ENCODE data around the gene ALPK3. TPM values are rescaled to one million over a fixed set of nuclear protein-coding genes. Genes with fewer than 3 reads are reported as not detected.

ALPK3 gene
- total RNA-seq, 1 experiment from 2014 or later, result 16.5 TPM

DNA sequence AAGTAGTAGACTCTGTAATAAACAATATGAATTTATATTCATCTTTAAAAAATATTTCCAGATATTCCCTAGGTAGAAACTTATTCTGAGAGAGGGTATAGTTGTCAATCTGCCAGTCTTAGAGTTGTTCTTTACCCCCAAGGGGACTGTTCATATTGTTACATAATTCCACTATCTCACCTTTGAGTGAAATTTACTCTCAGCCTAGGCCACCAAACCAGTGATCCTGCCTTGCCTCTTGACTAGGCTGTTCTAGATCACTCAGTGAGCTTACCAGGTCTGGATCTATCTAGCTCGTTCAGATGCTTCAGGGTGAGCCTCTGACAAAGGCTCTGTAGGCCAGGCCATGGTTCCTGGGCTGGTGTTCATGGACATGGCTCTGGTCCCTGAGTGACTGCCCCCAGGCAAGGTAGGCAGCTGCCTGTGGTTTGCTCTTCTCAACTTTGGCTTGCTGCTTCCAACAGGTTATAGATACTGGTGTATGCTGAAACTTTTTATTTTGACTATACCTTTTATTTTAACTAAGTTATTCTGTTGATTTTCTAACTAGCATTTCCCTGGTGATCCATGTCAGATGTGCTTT is 41.2 kb upstream of the ALPK3 start (continued):
- TF ChIP-seq GRHL2 (CRISPR knock-in tag; IDR thresholded peaks at IDR 0.05; ENCODE audit: insufficient replicate concordance, severe bottlenecking) (no peak), ZNF138 (CRISPR knock-in tag; conservative IDR thresholded peaks at IDR 0.05) (no peak), USF1 (CRISPR knock-in tag; IDR thresholded peaks at IDR 0.05) (no peak)

- no peaks in the 10 kb centered on the region for H3K27me3 Mint-ChIP-seq (ENCODE audit: low read depth)
These were observed 39.0 kb upstream of the ALPK3 start for GRCh38 chr15:84778194-84778593.

More at GRCh38 chr15:84778194-84778593, 39.0 kb upstream of the ALPK3 start:
- Mint-ChIP-seq H3K9me3 (no peaks in the 10 kb centered on the region), H3K4me3 (peak overlapping the region; percentile 38), H3K36me3 (peaks cover 16% of the 10 kb centered on the region), H3K4me1 (peaks cover 16% of the 10 kb centered on the region), H3K27ac (peak overlapping the region; percentile 66; the same call in 1 of the 2 replicates)
- peak; percentile 89 for ATAC-seq
- ChIA-PET CTCF (interaction anchor here (0.6 to 1.4 kb wide), 4 partner anchors 19 to 190 kb away, joined by 3 to 5 read pairs (median 4); no protein-coding TSS in a partner anchor), POLR2A (interaction anchor here (0.6 to 1.6 kb wide), 3 partner anchors 13 to 62 kb away, joined by 3 to 4 read pairs (median 3); partner anchors contain the start of gene SEC11A)
- TF ChIP-seq, protein P1, sequence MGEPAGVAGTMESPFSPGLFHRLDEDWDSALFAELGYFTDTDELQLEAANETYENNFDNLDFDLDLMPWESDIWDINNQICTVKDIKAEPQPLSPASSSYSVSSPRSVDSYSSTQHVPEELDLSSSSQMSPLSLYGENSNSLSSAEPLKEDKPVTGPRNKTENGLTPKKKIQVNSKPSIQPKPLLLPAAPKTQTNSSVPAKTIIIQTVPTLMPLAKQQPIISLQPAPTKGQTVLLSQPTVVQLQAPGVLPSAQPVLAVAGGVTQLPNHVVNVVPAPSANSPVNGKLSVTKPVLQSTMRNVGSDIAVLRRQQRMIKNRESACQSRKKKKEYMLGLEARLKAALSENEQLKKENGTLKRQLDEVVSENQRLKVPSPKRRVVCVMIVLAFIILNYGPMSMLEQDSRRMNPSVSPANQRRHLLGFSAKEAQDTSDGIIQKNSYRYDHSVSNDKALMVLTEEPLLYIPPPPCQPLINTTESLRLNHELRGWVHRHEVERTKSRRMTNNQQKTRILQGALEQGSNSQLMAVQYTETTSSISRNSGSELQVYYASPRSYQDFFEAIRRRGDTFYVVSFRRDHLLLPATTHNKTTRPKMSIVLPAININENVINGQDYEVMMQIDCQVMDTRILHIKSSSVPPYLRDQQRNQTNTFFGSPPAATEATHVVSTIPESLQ (CRISPR knock-in tag; IDR thresholded peaks at IDR 0.05), result no peak
- TF ChIP-seq GRHL2 (CRISPR knock-in tag; IDR thresholded peaks at IDR 0.05; ENCODE audit: insufficient replicate concordance, severe bottlenecking) (no peak), AR (CRISPR knock-in tag; IDR thresholded peaks at IDR 0.05) (no peak), SOX15 (CRISPR knock-in tag; IDR thresholded peaks at IDR 0.05) (no peak), EMX1 (CRISPR knock-in tag; IDR thresholded peaks at IDR 0.05) (no peak), ZNF423 (CRISPR knock-in tag; IDR thresholded peaks at IDR 0.05) (no peak), ZNF416 (CRISPR knock-in tag; IDR thresholded peaks at IDR 0.05) (no peak), MYBL2 (CRISPR knock-in tag; IDR thresholded peaks at IDR 0.05) (no peak), AFF4 (CRISPR knock-in tag; IDR thresholded peaks at IDR 0.05; ENCODE audit: borderline replicate concordance) (no peak), MXD4 (CRISPR knock-in tag; IDR thresholded peaks at IDR 0.05; ENCODE audit: borderline replicate concordance) (no peak), ZNF232 (CRISPR knock-in tag; IDR thresholded peaks at IDR 0.05) (no peak), ZSCAN18 (CRISPR knock-in tag; IDR thresholded peaks at IDR 0.05) (no peak)
- TF ChIP-seq, protein P2, sequence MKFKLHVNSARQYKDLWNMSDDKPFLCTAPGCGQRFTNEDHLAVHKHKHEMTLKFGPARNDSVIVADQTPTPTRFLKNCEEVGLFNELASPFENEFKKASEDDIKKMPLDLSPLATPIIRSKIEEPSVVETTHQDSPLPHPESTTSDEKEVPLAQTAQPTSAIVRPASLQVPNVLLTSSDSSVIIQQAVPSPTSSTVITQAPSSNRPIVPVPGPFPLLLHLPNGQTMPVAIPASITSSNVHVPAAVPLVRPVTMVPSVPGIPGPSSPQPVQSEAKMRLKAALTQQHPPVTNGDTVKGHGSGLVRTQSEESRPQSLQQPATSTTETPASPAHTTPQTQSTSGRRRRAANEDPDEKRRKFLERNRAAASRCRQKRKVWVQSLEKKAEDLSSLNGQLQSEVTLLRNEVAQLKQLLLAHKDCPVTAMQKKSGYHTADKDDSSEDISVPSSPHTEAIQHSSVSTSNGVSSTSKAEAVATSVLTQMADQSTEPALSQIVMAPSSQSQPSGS (CRISPR knock-in tag; IDR thresholded peaks at IDR 0.05; ENCODE audit: borderline replicate concordance, low read depth), result no peak
- TF ChIP-seq, protein P3, sequence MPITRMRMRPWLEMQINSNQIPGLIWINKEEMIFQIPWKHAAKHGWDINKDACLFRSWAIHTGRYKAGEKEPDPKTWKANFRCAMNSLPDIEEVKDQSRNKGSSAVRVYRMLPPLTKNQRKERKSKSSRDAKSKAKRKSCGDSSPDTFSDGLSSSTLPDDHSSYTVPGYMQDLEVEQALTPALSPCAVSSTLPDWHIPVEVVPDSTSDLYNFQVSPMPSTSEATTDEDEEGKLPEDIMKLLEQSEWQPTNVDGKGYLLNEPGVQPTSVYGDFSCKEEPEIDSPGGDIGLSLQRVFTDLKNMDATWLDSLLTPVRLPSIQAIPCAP (CRISPR knock-in tag; IDR thresholded peaks at IDR 0.05), result no peak
- DNase-seq (ENCODE audit: low spot score), result peak; percentile 61
